Renal pelvis (tissue), 4 donors: ENCODE results near the gene ZFHX3. TPM values are rescaled to one million over a fixed set of nuclear protein-coding genes. Genes with fewer than 3 reads are reported as not detected.

Experiments
- DNase-seq: peaks from one replicate; pipeline ENCODE4 v3.0.0-alpha.2; 2013
- polyA plus RNA-seq, 3 donors: library from polyadenylated mRNA; unstranded; fragments of 120-200 nt; gene quantifications; one replicate each; pipeline ENCODE4 v1.2.1, GENCODE V29; 2013; ENCODE audit not compliant: insufficient read length in 3 of 3

The ZFHX3 gene
- polyA plus RNA-seq, 3 donors: 17.6 to 24.2 (median 23.3) TPM

DNA sequence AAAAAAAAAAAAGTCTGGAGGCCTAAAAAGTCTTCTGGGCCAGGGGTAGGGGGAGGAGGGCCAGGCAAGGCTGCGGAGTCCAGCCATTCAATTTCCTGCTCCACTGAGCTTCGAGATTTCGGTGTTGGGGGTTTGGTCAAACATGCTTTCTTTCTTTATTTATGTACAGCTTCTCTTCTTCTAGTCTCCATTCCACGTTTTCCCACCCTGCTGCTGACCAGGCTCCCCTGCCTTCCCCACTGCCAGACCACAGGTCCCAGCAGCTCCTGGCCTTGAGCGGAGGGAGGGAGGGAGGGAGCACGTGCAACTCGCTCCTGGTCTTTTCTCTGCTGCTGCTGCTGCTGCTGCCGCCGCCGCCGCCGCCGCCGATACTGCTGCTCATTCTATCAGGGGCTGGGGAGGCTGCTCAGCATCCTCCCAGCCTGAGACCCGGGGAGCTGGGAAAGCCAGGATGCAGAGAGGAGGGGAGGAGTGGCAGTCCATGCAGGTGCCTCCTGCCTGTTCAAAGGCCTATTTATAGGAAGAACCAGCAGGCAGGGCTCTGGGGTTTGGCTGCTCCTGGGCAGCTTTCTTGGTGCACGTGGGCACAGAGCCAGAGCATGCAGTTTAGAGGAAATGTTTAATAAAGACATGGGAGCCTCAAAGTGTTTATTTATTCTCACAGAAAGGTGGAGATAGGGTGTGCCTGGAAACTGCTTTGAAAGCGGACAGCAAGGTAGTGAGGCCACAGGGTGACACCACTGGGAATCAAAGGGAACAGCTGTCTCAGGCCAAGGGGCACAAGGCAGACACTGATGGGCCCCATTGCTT is 23.4 kb upstream of the ZFHX3 start:
- no peak for DNase-seq

DNA sequence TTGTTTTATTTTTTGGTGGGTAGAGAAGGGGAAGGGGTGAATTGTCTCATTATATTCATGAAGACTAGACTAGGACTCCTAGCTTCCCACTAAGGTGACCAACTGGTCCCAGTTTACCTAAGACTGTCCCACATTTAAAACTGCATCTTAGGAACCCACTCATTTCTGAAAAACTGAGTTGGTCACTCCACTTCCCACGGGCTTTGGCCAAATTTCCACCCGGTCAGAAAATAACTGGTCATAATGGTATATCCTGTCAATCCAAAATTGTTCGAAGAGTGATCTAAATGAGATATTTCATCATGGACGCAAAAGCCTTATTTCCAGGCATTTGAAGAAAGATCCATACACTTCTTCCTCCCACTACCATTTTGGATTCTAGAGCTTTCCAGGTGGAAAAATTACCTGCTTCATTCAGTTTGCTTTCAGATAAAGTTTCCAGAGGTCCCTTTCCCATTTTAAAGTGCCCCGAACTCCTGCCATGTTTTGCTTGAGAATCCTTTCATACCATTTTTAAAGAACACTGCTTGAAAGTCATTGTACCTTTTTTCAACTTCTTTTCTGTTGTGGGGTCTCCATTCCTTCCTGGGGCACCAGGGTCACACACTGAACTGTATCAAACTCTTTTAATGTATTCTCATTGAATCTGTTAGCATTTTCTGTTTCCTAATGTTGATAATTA is 21.8 kb upstream of the ZFHX3 start:
- no peak for DNase-seq

DNA sequence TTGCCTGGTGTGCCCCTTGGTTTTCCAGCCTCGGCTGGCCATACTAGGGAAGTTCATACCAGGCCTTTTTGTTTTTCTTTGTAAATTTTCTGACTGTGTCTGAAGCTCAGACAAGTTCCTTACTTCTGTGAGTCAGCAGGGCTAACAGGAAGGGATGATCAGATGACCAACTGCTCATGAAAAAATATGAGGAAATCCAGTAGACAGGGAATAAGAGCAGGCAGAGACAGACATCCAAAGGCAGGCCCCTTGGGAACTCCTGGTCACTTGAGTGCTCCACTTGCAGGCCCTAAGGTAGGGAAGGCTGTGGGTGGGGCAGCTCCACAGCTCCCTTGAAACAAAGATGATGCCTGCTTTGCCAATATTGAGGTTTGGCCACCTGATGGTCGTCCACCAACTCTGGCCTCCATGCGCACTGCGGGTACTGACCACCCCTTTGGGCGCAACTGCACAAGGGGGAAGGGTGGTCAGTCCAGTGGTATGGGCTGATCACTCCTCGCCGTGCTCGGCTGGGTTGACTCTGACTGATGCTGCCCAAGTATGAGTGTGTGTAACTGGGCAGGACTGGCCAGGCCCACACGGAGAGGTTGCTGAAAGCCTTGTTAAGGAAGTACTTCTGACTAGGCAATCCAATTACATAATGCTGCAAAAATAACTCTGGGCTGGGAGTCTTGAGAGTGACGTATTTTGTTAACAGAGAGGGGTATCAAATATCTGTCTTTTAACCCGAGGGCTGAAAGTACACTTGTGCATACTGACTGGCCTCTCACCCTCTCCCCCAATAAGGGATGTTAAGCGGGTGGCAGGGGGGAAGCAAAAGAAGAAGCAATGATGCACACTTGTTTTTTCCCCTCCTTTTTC is 20.8 kb upstream of the ZFHX3 start:
- no peak for DNase-seq

DNA sequence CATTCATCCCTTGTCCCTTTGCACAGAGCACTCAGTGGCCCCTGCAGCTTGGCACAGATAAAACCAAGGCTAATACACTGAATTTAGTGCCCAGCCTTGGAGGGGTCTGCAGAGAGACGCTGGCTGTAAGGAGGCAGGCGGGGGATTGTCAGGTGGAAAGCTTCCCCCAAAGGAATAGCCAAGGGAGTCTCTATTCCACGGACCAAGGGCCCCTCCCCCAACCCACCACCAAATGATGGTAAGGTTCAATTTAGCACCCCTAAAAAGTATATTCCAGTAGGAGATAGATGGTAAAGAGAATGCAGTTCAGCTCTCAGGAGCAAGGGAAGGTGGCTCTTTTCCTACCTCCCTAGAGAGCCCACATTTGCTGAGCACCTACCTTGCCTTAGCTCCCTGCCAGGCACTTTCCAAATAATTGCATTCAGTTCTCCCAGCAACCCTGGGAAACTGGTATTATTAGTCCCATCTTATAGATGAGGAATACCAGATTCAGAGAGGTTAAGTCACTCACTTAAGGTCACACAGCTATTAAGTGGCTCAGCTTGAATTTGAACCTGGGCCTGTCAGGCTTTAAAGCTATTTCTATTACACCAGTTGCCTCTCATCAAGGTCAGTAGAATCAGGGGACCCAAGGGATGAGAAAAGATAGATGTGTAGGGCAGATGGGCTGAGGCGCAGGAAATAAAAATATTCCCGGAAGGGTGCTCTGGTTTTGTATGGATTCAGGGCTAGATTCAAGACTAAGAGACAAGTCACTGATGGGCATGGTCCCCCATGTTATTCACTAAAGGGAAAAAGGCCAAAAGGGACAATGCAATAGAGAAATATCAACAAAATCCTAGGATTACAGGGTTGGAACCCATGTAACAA is 20.0 kb upstream of the ZFHX3 start:
- no peak for DNase-seq

DNA sequence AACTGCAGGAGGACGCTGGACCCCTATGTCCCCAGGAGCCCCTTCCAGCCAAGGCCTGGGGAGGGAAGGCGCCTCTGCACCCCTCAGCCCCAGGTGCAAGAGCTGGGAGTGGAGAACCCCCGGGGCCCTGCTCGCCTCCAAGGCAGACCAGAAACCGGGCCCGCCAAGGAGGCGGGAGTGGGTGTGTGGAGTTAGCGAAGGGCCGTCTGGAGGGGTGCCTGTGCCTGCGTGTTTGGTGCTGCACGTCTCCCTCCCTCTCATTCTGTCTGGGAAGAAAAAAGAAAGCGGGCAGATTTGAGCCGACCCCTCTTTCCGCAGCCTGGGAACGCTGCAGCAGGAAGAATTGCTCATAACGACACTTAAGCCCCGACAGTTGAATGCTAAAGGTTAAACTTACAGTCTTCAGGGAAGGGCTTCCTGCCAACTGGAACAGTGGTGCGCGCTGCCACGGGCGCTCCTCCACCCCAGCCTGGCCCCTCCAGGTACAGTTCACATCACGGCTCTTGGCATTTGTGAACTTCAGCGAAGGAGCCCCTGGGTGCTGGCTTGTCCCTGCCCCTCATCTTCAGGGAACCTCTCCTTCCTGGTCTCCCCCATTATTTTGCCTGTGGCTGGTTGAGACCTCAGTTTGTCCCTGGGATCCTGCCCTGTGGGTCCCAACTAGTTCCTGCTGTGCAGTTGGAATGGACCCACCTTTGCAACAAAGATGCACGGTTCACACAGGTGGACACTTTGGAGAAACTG is 19.2 kb upstream of the ZFHX3 start:
- DNase-seq: no peak

DNA sequence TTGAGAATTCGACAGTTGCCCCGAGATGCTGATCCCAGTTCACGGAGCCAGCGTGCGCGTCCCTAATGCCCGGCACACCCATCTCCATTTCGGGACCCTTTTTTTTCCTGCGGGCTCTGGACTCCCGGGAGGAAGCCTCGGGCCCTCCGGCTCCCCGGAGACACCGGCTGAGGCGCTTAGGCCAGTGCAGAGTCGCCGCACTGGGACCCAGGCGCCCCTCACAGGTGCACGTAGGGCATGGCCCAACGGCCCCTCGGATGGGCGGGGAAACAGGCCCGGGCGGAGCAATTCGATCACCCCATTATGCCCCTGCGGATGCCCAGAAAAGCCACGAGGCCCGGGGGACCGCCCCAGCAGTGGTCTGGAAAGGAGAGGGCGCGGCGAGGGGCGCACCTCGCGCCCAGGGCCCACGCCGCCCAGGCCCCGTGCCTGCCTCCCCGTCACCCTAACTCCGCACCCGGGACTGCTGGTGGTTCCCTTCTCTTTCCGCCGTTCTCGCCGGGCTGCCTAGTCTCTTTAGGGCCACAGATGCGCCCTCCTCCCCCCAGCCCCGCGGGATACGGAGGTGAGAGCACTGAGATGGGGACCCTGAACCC is 18.5 kb upstream of the ZFHX3 start:
- DNase-seq: no peak

DNA sequence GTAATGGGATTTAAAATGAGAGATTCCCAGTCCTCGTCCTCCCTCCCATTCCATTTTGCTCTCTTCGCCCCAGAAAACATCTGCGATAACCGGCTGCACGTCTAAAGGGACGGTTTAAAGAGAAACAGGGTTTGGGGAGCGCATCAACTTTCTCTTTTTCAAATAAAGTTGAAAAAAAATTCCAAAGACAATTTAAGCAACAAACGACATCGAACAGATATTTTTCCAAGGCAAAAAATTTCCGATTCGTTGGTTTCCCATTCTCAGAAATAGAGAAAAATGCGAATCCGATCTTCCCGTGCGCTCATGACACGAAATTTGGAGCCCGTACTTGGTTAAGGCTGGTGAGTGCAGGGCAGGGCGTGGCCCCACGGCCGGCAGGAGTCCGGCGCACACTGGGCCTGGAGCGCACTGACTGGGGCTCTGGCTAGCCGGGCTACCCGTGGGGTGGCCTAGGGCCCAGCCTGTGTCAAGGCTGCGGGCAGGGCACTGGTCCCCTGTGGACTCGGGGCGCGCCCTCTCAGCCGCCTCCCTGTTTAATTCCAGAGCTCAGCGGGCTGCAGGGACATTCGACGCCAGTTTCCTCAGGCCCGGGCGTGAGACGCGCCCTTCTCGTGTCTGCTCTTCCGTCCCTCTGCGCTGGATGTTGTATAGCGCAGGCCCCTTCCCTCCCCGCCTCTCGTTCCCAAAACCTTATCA is 17.9 kb upstream of the ZFHX3 start:
- DNase-seq: no peak

DNA sequence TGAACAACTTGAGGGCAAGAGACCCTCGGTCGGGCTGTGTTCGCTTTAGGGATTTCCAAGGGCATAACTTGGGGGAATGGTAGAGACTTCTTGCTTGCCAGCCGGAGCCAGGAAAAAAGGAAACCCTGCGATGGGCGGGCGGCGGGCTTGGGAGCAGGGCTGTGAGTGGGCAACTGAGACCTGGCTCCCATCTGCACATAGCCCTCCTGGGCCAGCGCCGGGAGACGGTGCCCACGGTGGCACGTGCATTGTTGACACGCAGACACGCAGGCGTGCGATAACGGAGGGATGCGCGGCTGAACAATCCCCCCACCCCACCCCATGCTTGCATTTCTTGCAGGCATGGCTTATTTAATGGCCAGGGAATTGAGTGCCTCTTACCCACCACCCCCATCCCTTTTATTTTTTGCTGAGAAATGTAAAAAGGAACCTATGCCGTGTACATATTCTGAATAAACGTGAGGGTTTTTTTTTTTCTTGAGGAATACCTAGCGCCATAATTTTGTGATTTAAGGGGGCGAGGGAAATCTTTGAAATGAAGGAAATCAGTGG is 17.1 kb upstream of the ZFHX3 start:
- no peak for DNase-seq

DNA sequence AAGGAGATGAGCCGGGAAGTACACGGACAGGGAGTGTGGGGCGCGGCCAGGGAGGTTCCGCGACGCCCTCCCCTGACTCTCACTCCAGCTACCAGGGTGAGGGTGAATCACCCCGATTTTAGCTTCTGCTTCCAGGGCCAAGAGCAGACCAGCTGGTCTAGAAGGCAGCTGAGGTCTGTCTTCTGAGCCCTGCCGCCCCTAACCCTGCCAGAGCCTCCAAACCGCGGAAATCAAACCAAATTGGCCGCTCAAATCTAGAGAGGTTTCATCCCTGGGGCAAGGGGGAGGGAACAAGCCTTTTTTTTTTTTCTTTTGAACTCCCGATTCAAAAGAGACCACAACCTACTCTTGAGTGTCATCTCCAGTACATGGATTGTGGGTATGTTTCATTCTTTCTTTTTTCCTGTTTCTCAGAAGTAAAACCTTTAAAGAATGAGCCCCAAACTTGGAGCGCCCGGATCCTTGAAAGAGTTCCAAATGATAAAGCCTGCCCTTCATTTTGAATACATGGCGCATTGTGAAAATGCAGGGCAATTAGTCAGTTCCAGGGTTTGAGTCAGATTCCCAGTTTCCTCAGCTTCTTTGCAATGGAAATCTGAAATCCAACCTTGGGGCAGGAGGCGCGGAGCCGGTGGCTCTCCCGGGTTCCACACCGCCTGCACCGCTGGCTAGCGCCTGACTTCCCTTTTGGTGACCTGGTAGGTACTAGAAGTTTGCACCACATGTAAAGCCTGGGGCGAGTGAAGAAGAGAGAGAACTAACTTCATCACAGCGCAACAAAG is 16.5 kb upstream of the ZFHX3 start:
- no peak for DNase-seq

DNA sequence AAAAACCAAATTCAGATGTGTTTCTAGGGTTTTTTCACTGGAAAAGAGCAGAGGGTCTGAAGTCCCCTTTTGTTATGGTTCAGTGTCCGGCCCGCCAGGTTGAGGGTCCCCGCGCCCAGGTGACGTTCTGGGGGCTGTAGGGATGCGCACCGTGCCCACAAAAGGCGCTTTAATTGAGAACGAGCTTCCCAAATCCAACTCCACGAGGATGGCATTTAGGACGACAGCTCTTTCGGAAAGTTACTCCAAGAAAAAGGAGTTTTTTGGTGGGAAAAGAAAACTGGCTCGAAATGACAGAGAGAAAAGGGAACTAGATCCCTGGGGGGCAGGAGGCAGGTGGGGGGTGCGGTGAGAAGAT is 15.9 kb upstream of the ZFHX3 start:
- no peak for DNase-seq

DNA sequence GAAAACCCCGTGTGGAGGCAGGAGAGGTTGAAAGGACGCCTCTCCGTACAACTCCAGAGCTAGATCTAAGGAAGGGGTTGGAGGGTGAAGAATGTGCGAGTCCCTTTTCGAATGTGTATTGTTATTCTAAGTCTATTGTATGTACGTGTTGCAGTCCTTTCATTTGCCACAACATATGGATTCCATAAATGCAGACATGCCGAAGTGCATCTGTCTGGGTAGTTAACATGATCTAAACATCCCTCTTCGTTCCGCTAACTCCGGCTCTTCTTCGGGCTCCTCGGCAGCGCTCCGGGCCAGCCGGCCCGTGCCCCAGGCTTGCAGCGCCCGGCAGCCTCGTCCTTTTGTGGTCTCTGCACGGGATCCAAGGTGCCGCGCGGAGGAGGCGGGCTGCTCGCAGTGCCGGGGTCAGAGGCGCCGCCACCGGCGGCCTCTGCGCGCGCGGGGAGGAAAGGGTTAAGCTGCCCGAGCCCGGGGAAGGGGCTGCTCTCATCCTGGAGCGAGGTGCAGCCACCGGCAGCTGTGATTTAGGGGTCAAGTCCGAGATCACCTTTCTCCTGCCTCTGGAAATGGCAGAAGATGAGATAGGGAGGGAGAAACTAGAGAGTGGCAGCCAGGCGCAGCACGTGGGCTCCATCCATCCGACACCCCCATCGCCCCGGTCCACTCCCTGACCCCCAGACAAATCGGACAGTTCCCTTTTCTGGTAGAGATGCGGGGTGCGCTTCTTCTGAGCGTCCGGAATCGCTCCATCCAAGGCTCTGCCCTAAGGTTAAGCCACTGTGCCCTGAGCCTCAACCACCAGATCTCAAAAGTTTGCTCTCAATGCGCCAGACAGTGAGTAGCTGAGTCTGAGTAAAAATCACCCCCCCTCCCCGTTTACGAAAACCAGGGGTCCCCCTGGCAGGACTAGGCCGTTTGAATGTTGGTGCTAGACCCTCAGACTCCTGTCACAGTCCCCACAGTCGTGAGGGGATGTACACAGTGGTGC is 15.1 kb upstream of the ZFHX3 start:
- no peak for DNase-seq

DNA sequence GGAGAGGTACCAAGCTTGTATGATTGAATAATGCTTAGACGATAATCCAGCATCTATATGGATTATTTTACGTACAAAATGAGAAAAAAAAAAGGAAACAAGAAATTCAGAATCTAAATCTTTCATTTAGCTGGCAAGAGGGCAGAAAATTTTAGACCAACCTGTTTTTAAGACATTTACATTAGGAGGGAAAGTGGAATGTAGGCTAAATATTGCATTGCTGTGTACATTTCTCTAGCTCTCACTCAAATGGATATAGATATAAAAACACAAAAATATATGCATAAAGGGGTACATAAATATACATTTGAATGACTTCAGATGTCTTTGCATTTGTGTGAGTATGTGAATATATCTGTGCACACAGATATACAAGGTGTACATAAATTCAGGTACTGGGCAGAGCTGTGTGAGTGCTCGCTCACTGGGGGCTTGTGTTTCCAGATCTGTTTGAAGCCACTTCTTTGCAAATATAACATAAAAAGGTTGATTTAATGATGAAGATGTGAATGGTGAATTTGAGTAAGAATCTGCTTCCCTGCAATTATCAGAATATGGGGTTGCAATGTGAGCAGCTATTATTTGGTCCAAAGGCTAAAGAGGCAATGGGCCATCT is 14.2 kb upstream of the ZFHX3 start:
- DNase-seq: no peak

DNA sequence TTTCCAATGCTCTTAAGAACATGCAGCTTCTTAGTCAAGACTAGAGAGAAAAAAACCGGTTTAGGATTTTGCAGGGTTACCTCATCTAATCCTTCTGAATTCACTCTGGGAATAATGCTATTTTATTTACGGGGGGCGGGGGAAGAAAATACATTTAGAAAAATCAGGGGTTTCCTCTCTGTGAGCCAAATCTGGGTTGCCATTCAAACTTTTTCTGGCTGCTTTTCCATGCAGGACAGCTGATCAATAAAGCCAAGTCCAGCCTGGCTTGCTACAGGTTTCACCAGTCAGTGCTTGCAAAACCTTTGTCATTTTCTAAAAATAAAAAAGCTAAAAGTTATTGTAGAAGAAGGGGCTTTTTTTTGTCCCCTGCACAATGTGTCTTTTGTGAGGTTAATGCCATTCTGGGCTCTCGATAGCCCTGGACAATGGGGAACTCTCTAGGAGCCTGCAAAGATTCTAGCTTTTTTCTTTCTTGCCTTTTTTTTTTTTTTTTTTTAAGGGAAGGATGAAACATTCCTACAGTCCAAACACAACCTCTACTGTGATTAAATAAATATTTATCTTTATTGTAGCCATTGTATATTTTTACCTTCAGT is 13.1 kb upstream of the ZFHX3 start:
- no peak for DNase-seq

DNA sequence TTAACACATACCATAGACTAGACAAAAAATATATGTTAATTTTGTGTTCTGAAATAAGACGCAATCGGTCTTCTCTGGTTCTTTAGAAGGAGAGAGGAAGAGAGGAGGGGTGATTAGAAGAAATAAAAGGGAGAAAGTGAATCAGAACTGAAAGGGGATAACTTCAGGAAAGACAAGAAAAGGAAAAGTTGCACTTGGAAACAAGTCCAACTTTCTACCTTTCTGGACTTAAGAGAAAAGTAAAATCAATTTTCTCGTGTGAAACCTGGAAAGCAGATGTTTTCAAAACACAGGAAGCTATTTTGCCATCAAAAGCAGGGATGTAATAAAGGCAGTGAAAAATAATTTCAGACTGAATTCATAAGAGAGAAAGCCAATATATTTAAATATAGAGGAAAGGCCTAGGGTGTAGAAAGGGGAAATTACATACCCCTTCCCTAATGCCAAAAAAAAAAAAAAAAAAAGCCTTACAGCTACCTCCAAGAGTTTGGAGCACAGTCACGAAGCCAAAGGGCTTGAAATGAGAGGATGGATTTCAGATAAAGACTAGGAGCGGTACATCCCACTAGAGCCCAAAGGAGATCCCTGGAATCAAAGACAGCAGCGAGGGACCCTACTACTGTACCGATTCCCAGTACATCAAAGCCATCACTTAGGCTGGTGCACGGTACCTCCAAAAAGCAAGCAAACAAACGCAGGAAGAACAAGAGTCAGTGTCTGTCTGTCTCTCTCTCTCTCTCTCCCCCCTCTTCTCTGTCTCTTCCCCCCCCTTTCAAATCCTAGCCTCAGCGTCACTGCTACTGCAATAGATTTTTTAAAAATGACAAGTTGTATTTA is 12.1 kb upstream of the ZFHX3 start:
- DNase-seq: no peak

DNA sequence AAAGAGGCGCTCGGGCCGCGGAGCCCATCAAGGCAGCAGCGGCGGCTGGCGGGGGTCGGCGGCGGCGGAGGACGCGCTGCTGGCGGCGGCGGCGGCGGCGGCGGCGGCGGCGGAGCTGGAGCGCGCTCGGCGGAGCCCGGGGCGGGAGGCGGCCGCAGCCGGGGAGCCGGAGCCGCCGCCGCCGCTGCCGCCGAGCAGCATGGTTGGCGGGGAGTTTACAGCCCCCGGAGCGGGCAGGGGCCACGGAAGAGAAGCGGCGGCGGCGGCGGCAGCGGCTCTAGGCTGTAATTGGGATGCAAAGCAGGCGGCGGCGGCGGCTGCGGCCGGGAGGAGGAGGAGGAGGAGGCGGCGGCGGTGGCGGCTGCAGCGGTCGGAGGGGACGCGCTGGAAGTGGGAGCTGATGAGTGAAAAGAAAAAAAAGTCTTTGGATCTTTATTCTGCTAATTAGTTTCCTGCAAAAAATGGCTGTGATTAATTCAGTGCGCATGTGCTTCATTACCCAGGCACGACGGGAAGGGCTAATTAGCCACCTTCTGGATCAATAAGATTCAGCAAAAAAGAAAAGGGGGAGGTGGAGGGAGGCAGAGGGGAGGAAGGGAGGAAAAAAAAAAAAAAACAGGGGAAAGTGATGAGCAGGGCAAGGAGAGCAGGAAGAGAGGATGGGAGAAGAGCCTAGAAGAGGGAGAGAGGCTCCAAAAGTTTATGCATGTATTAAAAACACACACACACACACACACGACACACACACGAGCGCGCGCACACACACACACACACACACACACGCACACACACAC is 10.9 kb upstream of the ZFHX3 start:
- no peak for DNase-seq
